WTC11 (cell line): ENCODE measurements around the gene CERCAM. TPM values are rescaled to one million over a fixed set of nuclear protein-coding genes. Genes with fewer than 3 reads are reported as not detected.
A peak's percentile ranks its signal among the peaks of the same experiment; 100 is the strongest.

Source experiments
- ATAC-seq: fragments of 200-7000 bp; cut with Tn5 transposase; 2 replicates; pipeline ENCODE4 v1.10.0; 2021; ENCODE audit warnings: mild to moderate bottlenecking, moderate library complexity
- CTCF ChIA-PET: fragments of 300-600 bp; sonication (Branson Sonifier 250); formaldehyde crosslinking; loops from one replicate; lab custom pipeline; 2021; ENCODE audit warnings: antibody characterized with exemption; lab: Charles Lee
- POLR2A ChIA-PET: fragments of 350-600 bp; sonication (Branson Sonifier 250); formaldehyde crosslinking; loops from one replicate; lab custom pipeline; 2021; ENCODE audit warnings: antibody characterized with exemption; lab: Charles Lee
- DNase-seq: peaks from one replicate; pipeline ENCODE4 v3.0.0; 2021; ENCODE audit warnings: low spot score
- H3K27ac Mint-ChIP-seq: 2 replicates; pipeline ENCODE4 v1.8.0; 2021; ENCODE audit warnings: mixed read lengths
- H3K27me3 Mint-ChIP-seq: 2 replicates; pipeline ENCODE4 v1.8.0; 2021; ENCODE audit warnings: low read depth, mild to moderate bottlenecking, moderate library complexity, mixed read lengths
- H3K36me3 Mint-ChIP-seq: 2 replicates; pipeline ENCODE4 v1.8.0; 2021; ENCODE audit warnings: mixed read lengths
- H3K4me1 Mint-ChIP-seq: 2 replicates; pipeline ENCODE4 v1.8.0; 2022; ENCODE audit warnings: mixed read lengths
- H3K4me3 Mint-ChIP-seq: 2 replicates; pipeline ENCODE4 v1.8.0; 2021; ENCODE audit warnings: mild to moderate bottlenecking, moderate library complexity, mixed read lengths
- H3K9me3 Mint-ChIP-seq: 2 replicates; pipeline ENCODE4 v1.8.0; 2021; ENCODE audit warnings: mixed read lengths
- AR ChIP-seq: fragments of 250-450 bp; sonication (Bioruptor Pico); IDR thresholded peaks from 2 replicates; pipeline ENCODE4 v1.9.0; 2021; ENCODE audit warnings: mild to moderate bottlenecking
- CREB1 ChIP-seq: sonication (generic); formaldehyde crosslinking; IDR thresholded peaks from 2 replicates; pipeline ENCODE4 v1.8.0; 2023; ENCODE audit warnings: mild to moderate bottlenecking, missing genetic modification reagents
- HMGXB4 ChIP-seq: sonication (generic); formaldehyde crosslinking; IDR thresholded peaks from 2 replicates; pipeline ENCODE4 v1.8.1; 2023; ENCODE audit warnings: mild to moderate bottlenecking, moderate library complexity, missing genetic modification reagents
- NR2C2 ChIP-seq: sonication (generic); formaldehyde crosslinking; IDR thresholded peaks from 2 replicates; pipeline ENCODE4 v1.8.0; 2022; ENCODE audit warnings: mild to moderate bottlenecking, missing genetic modification reagents
- NR3C1 ChIP-seq: sonication (generic); formaldehyde crosslinking; conservative IDR thresholded peaks from 2 replicates; pipeline ENCODE4 v1.8.1; 2023; ENCODE audit warnings: low read depth, mild to moderate bottlenecking, missing genetic modification reagents
- USF2 ChIP-seq: sonication (generic); formaldehyde crosslinking; IDR thresholded peaks from 2 replicates; pipeline ENCODE4 v1.8.1; 2023; ENCODE audit warnings: mild to moderate bottlenecking, missing genetic modification reagents, moderate library complexity
- ZBTB43 ChIP-seq: sonication (generic); formaldehyde crosslinking; IDR thresholded peaks from 2 replicates; pipeline ENCODE4 v1.8.1; 2023; ENCODE audit warnings: mild to moderate bottlenecking, missing genetic modification reagents
- ZNF121 ChIP-seq: sonication (generic); formaldehyde crosslinking; IDR thresholded peaks from 2 replicates; pipeline ENCODE4 v1.8.0; 2023; ENCODE audit warnings: missing genetic modification reagents
- microRNA-seq: library from miRNA; unstranded; fragments of <30 nt; microRNA quantifications from one replicate; pipeline ENCODE4 v1.2.0, GENCODE V29; 2022; ENCODE audit warnings: borderline number of aligned reads
- total RNA-seq: library from RNA; stranded (reverse); gene quantifications from 3 replicates; pipeline ENCODE4 v1.2.3, GENCODE V29; 2021
- TF ChIP-seq, protein P1 (sequence below): sonication (generic); formaldehyde crosslinking; IDR thresholded peaks from 2 replicates; pipeline ENCODE4 v1.8.1; 2022; ENCODE audit warnings: mild to moderate bottlenecking, moderate library complexity, missing genetic modification reagents

The CERCAM gene
- total RNA-seq, 1 experiment from 2014 or later = 15.2 TPM

- ChIA-PET POLR2A (interaction anchor here (0.5 kb wide), 1 partner anchor 23 kb away, joined by 4 read pairs; no protein-coding TSS in a partner anchor), CTCF (interaction anchor here (0.7 to 2.2 kb wide), 5 partner anchors 10 to 123 kb away, joined by 3 to 11 read pairs (median 3); no protein-coding TSS in a partner anchor)
- Mint-ChIP-seq H3K4me1 (no peaks in the 10 kb centered on the region), H3K27ac (peak overlapping the region; percentile 26; the same call in 1 of the 2 replicates), H3K36me3 (peaks cover 46% of the 10 kb centered on the region), H3K9me3 (no peaks in the 10 kb centered on the region), H3K4me3 (no peak overlapping the region), H3K27me3 (no peaks in the 10 kb centered on the region)
- ATAC-seq = peak; percentile 65
- TF ChIP-seq HMGXB4 (CRISPR knock-in tag) = no peak
- no peak for TF ChIP-seq CREB1 (CRISPR knock-in tag)
- TF ChIP-seq NR3C1 = no peak
- no peak for TF ChIP-seq ZNF121
- TF ChIP-seq AR (CRISPR knock-in tag) = no peak
- TF ChIP-seq, protein P1, sequence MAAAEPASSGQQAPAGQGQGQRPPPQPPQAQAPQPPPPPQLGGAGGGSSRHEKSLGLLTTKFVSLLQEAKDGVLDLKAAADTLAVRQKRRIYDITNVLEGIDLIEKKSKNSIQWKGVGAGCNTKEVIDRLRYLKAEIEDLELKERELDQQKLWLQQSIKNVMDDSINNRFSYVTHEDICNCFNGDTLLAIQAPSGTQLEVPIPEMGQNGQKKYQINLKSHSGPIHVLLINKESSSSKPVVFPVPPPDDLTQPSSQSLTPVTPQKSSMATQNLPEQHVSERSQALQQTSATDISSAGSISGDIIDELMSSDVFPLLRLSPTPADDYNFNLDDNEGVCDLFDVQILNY (CRISPR knock-in tag) = no peak
- no peak for DNase-seq
Observed at GRCh38 chr9:128484686-128485413, 64.2 kb downstream of the CERCAM start.

DNA sequence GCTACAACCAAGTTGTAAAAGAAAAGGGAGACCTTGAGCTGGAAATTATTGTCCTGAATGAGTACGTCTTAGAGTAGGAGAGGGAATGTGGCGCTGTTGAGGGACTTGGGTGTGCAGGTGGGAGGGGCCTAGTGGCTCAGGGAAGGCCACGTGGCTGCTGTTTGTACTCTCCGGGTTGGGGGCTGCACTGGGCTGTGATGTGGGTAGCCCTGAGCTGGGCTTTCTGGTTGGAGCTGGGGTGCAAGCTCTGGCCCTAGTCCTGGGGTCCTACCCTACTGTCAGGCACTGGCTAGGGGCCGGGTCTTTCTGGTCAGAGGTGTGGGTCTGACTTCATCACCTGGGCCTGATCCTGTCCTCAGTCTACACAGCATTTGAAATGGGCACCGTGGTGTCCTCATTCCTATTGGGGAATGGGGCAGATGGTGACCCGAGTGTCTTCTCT is 64.8 kb downstream of the CERCAM start:
- peak; percentile 59 for ATAC-seq
- Mint-ChIP-seq H3K27ac (no peak overlapping the region), H3K4me1 (no peaks in the 10 kb centered on the region), H3K36me3 (peaks cover 50% of the 10 kb centered on the region), H3K9me3 (no peaks in the 10 kb centered on the region), H3K27me3 (no peaks in the 10 kb centered on the region), H3K4me3 (no peak overlapping the region)
- DNase-seq = no peak
- CTCF ChIA-PET = interaction anchor here (0.7 to 2.2 kb wide), 4 partner anchors 10 to 124 kb away, joined by 3 to 11 read pairs (median 4); no protein-coding TSS in a partner anchor
- POLR2A ChIA-PET = no interaction called here
- TF ChIP-seq USF2 = peak; percentile 29; the same call in 1 of the 2 replicates
- TF ChIP-seq ZBTB43 (CRISPR knock-in tag) = no peak

DNA sequence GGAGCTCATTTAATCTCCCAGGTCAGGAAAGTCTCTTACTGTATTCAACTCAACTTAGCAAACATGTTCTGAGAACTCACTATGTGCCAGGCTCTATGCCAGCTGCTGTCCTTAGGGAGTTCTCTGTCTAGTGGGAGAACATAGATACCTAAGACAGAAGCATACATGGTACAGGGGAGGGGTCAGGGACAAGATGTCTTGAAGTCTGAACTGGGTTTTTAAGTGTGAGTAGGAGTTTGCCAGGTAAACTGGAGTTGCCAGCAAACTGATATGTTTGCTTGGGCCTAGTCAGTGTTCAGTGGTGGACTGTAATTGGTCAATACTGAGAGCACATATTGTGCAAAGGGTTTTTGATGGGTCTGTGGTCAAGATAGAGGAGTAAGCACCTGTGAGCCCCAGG is 65.5 kb downstream of the CERCAM start:
- TF ChIP-seq NR2C2 (CRISPR knock-in tag) = no peak
- POLR2A ChIA-PET = no interaction called here
- peaks cover 48% of the 10 kb centered on the region for H3K36me3 Mint-ChIP-seq
- DNase-seq = no peak
- H3K4me3 Mint-ChIP-seq = no peak overlapping the region
- H3K27ac Mint-ChIP-seq = no peak overlapping the region
- no peaks in the 10 kb centered on the region for H3K4me1 Mint-ChIP-seq
- H3K9me3 Mint-ChIP-seq = no peaks in the 10 kb centered on the region
- no peak for ATAC-seq
- CTCF ChIA-PET = interaction anchor here (2.2 kb wide), 1 partner anchor 9 kb away, joined by 6 read pairs; no protein-coding TSS in a partner anchor
- no peaks in the 10 kb centered on the region for H3K27me3 Mint-ChIP-seq

Small RNA genes within 50 kb of the gene (microRNA-seq; reads per million reads assigned to microRNA genes)
- not detected for gene MIR219B

Other genes starting within 250 kb of the CERCAM start
- gene CIZ1, start 229.3 kb upstream of the CERCAM start, total RNA-seq = 86.1 to 90.6 TPM (median 90.2 TPM) in 3 replicates
- 79.0 to 105 TPM (median 92.4 TPM) in 3 replicates for gene DNM1, start 217.5 kb upstream of the CERCAM start, total RNA-seq
- gene GOLGA2, start 144.8 kb upstream of the CERCAM start, total RNA-seq = 54.7 to 66.3 TPM (median 58.8 TPM) in 3 replicates
- gene SWI5, start 144.6 kb upstream of the CERCAM start, total RNA-seq = 26.2 to 32.0 TPM (median 31.7 TPM) in 3 replicates
- 33.1 to 35.0 TPM (median 33.2 TPM) in 3 replicates for gene TRUB2, start 98.4 kb upstream of the CERCAM start, total RNA-seq
- gene COQ4, start 98.0 kb upstream of the CERCAM start, total RNA-seq = 31.3 to 45.3 TPM (median 33.6 TPM) in 3 replicates
- gene SLC27A4, start 80.3 kb upstream of the CERCAM start, total RNA-seq = 20.8 to 23.8 TPM (median 21.2 TPM) in 3 replicates
- 52.0 to 67.9 TPM (median 54.3 TPM) in 3 replicates for gene URM1, start 49.5 kb upstream of the CERCAM start, total RNA-seq
- gene ODF2, start 35.1 kb downstream of the CERCAM start, total RNA-seq = 29.3 to 31.9 TPM (median 29.9 TPM) in 3 replicates
- 19.0 to 19.7 TPM (median 19.3 TPM) in 3 replicates for gene GLE1, start 83.9 kb downstream of the CERCAM start, total RNA-seq
- gene SPTAN1, start 131.7 kb downstream of the CERCAM start, total RNA-seq = 213 to 255 TPM (median 224 TPM) in 3 replicates
- gene DYNC2I2, start 236.0 kb downstream of the CERCAM start, total RNA-seq = 57.5 to 71.1 TPM (median 64.5 TPM) in 3 replicates